Measurements from ENCODE around the gene ATP2B2. TPM values are rescaled to one million over a fixed set of nuclear protein-coding genes. Genes with fewer than 3 reads are reported as not detected.

Gene ATP2B2
- total RNA-seq, 1 donor from 2014 or later, result 3.7 TPM

DNA sequence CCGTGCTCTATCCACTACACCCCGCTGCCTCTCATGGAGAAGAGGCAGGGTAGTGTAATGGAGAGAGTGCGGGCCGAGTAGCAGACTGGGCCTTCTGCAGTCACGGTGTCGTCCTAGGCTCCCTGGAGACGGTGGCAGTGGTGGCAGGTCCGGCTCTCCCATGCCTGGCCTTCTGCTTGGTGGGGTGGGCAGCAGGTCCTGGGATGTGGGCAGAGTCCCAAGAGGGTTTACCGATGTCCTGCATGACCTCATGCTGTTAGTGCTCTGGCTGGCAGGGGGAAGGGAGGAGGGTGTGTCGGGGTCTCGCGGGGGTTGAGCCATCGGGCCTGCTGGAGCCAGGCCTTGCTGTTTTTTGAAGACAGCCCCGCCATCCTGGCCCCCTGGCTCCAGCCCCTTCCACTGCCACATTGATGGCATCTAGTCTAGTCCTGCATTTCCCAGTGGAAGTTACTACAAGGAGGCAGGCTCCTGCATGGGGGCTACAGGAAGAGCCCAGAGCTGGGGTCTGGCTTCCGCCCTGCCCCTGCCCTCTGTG lies 110.8 kb downstream of the ATP2B2 start:
- Histone ChIP-seq H3K4me3 (ENCODE audit: low read length in 3 of 3) (no peak overlapping the region), H3K9me3 (ENCODE audit: control insufficient read depth in 3 of 3, low read length in 3 of 3) (no peaks in the 10 kb centered on the region), H3K9ac (ENCODE audit: low read depth in 1 of 3, low read length in 3 of 3) (no peak overlapping the region), H3K27ac (ENCODE audit: low read depth, low read length) (no peak overlapping the region), H3K27me3 (ENCODE audit: control insufficient read depth in 3 of 3, insufficient read depth in 3 of 3, low read length in 3 of 3) (no peaks in the 10 kb centered on the region), H3K36me3 (ENCODE audit: control insufficient read depth in 3 of 3, insufficient read depth in 3 of 3, low read length in 3 of 3) (peaks cover 9 to 22% (median 10%) of the 10 kb centered on the region in 3 donors), H3K4me1 (ENCODE audit: control insufficient read depth in 3 of 3, insufficient read depth in 3 of 3, low read length in 3 of 3) (peaks cover 19 to 20% (median 20%) of the 10 kb centered on the region in 3 donors)

DNA sequence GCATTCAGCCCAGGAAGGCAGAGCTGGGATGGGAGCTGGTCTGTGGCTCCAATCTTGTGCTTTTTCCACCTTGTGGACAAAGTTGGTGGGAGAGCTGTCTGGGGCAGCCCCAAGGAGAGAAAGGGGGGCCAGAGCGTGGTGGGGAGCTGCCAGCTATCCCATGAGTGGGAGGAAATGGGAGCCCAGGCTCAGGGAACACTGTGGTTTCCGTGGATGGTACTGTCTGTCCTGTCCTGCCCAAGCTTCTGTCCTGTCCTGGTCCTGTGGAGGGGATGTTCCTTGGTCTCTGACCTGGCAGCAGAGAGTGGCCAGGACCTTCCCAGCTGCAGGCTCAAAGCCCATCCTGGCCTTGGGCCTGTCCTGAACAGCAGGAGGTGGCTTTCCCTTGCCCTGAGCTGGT lies 111.9 kb downstream of the ATP2B2 start:
- Histone ChIP-seq H3K36me3 (ENCODE audit: control insufficient read depth in 3 of 3, insufficient read depth in 3 of 3, low read length in 3 of 3) (peaks cover 9 to 22% (median 17%) of the 10 kb centered on the region in 3 donors), H3K4me3 (ENCODE audit: low read length in 3 of 3) (no peak overlapping the region), H3K9ac (ENCODE audit: low read depth in 1 of 3, low read length in 3 of 3) (peak overlapping the region in 1 of 3 donors; percentile 20), H3K27ac (ENCODE audit: low read depth, low read length) (no peak overlapping the region), H3K4me1 (ENCODE audit: control insufficient read depth in 3 of 3, insufficient read depth in 3 of 3, low read length in 3 of 3) (peaks cover 13 to 15% (median 14%) of the 10 kb centered on the region in 3 donors), H3K27me3 (ENCODE audit: control insufficient read depth in 3 of 3, insufficient read depth in 3 of 3, low read length in 3 of 3) (no peaks in the 10 kb centered on the region), H3K9me3 (ENCODE audit: control insufficient read depth in 3 of 3, low read length in 3 of 3) (peaks cover 0 to under 1% (median under 1%) of the 10 kb centered on the region in 3 donors)

DNA sequence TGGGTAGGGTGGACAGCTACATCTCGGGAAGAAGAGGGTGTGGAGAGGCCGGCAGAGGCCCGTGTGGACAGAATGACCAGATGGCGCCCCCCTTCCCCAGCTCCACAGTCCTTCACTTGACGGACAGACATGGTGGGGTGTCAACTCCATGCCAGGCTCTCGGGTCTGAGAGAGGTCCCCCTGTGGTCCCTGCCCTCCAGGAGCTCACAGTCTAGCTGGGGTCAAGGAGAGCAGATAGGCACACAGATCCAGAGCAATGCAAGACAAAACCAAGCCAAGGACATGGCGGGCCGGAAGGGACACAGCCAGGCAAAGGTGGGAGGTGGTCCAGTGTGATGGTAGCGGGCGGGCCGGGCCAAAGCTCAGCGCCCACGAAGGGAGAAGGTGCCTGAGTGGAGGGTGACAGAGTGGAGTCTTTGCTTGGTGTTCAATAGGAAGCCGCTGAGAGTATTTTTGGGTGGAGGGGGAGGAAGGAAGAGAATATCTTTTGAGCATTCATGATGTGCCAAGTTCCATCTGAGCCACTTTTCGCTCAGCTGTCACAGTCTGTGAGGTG lies 112.4 kb downstream of the ATP2B2 start:
- Histone ChIP-seq H3K36me3 (ENCODE audit: control insufficient read depth in 3 of 3, insufficient read depth in 3 of 3, low read length in 3 of 3) (peaks cover 13 to 26% (median 22%) of the 10 kb centered on the region in 3 donors), H3K9ac (ENCODE audit: low read depth in 1 of 3, low read length in 3 of 3) (no peak overlapping the region), H3K4me3 (ENCODE audit: low read length in 3 of 3) (no peak overlapping the region), H3K4me1 (ENCODE audit: control insufficient read depth in 3 of 3, insufficient read depth in 3 of 3, low read length in 3 of 3) (peaks cover 7 to 10% (median 8%) of the 10 kb centered on the region in 3 donors), H3K27me3 (ENCODE audit: control insufficient read depth in 3 of 3, insufficient read depth in 3 of 3, low read length in 3 of 3) (no peaks in the 10 kb centered on the region), H3K27ac (ENCODE audit: low read depth, low read length) (no peak overlapping the region), H3K9me3 (ENCODE audit: control insufficient read depth in 3 of 3, low read length in 3 of 3) (peaks cover 3 to 5% (median 4%) of the 10 kb centered on the region in 3 donors)

- Histone ChIP-seq H3K27ac (ENCODE audit: low read depth, low read length) (no peak overlapping the region), H3K9me3 (ENCODE audit: control insufficient read depth in 3 of 3, low read length in 3 of 3) (peaks cover 4 to 8% (median 5%) of the 10 kb centered on the region in 3 donors), H3K4me3 (ENCODE audit: low read length in 3 of 3) (no peak overlapping the region), H3K27me3 (ENCODE audit: control insufficient read depth in 3 of 3, insufficient read depth in 3 of 3, low read length in 3 of 3) (no peaks in the 10 kb centered on the region), H3K36me3 (ENCODE audit: control insufficient read depth in 3 of 3, insufficient read depth in 3 of 3, low read length in 3 of 3) (peaks cover 16 to 29% (median 29%) of the 10 kb centered on the region in 3 donors), H3K9ac (ENCODE audit: low read depth in 1 of 3, low read length in 3 of 3) (no peak overlapping the region), H3K4me1 (ENCODE audit: control insufficient read depth in 3 of 3, insufficient read depth in 3 of 3, low read length in 3 of 3) (peaks cover under 1 to 4% (median 1%) of the 10 kb centered on the region in 3 donors)
Measured at GRCh38 chr3:10392244-10392643, 113.1 kb downstream of the ATP2B2 start.

GRCh38 chr3:10391391-10391790 lies 114.0 kb downstream of the ATP2B2 start:
- Histone ChIP-seq H3K9ac (ENCODE audit: low read depth in 1 of 3, low read length in 3 of 3) (no peak overlapping the region), H3K4me3 (ENCODE audit: low read length in 3 of 3) (no peak overlapping the region), H3K27me3 (ENCODE audit: control insufficient read depth in 3 of 3, insufficient read depth in 3 of 3, low read length in 3 of 3) (no peaks in the 10 kb centered on the region), H3K4me1 (ENCODE audit: control insufficient read depth in 3 of 3, insufficient read depth in 3 of 3, low read length in 3 of 3) (no peaks in the 10 kb centered on the region), H3K9me3 (ENCODE audit: control insufficient read depth in 3 of 3, low read length in 3 of 3) (peaks cover 4 to 8% (median 5%) of the 10 kb centered on the region in 3 donors), H3K27ac (ENCODE audit: low read depth, low read length) (no peak overlapping the region), H3K36me3 (ENCODE audit: control insufficient read depth in 3 of 3, insufficient read depth in 3 of 3, low read length in 3 of 3) (peaks cover 12 to 34% (median 31%) of the 10 kb centered on the region in 3 donors)

- H3K27ac ChIP-seq (ENCODE audit: low read depth, low read length), result no peak overlapping the region
- peaks cover 14 to 31% (median 26%) of the 10 kb centered on the region in 3 donors for H3K36me3 ChIP-seq (ENCODE audit: control insufficient read depth in 3 of 3, insufficient read depth in 3 of 3, low read length in 3 of 3)
- H3K4me1 ChIP-seq (ENCODE audit: control insufficient read depth in 3 of 3, insufficient read depth in 3 of 3, low read length in 3 of 3), result no peaks in the 10 kb centered on the region
- no peak overlapping the region for H3K4me3 ChIP-seq (ENCODE audit: low read length in 3 of 3)
- H3K27me3 ChIP-seq (ENCODE audit: control insufficient read depth in 3 of 3, insufficient read depth in 3 of 3, low read length in 3 of 3), result no peaks in the 10 kb centered on the region
- H3K9me3 ChIP-seq (ENCODE audit: control insufficient read depth in 3 of 3, low read length in 3 of 3), result peaks cover 4 to 8% (median 5%) of the 10 kb centered on the region in 3 donors
- H3K9ac ChIP-seq (ENCODE audit: low read depth in 1 of 3, low read length in 3 of 3), result no peak overlapping the region
Measured at GRCh38 chr3:10390641-10391373, 114.6 kb downstream of the ATP2B2 start.

DNA sequence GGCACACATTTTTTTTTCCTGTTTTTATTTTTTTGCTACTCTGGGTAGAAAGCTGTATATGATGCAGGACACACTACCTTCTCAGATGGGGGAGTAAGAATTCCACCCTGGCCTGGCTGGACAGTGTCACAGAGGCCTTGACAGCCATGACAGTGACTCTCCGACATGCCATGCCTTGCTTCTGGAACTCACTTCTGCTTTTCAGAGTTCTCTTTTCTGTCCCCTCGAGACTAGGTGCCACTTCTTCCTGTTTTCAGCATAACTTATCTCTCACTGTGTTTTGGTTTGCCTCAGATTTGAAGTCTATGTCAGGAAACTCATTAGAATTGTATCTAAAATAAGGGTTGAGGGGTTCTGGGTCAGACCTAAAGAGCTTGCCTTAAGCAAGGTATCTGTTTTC lies 115.4 kb downstream of the ATP2B2 start:
- Histone ChIP-seq H3K27ac (ENCODE audit: low read depth, low read length) (no peak overlapping the region), H3K4me3 (ENCODE audit: low read length in 3 of 3) (no peak overlapping the region), H3K9ac (ENCODE audit: low read depth in 1 of 3, low read length in 3 of 3) (no peak overlapping the region), H3K9me3 (ENCODE audit: control insufficient read depth in 3 of 3, low read length in 3 of 3) (peaks cover 4 to 8% (median 5%) of the 10 kb centered on the region in 3 donors), H3K4me1 (ENCODE audit: control insufficient read depth in 3 of 3, insufficient read depth in 3 of 3, low read length in 3 of 3) (no peaks in the 10 kb centered on the region), H3K36me3 (ENCODE audit: control insufficient read depth in 3 of 3, insufficient read depth in 3 of 3, low read length in 3 of 3) (peaks cover 14 to 29% (median 21%) of the 10 kb centered on the region in 3 donors), H3K27me3 (ENCODE audit: control insufficient read depth in 3 of 3, insufficient read depth in 3 of 3, low read length in 3 of 3) (no peaks in the 10 kb centered on the region)

DNA sequence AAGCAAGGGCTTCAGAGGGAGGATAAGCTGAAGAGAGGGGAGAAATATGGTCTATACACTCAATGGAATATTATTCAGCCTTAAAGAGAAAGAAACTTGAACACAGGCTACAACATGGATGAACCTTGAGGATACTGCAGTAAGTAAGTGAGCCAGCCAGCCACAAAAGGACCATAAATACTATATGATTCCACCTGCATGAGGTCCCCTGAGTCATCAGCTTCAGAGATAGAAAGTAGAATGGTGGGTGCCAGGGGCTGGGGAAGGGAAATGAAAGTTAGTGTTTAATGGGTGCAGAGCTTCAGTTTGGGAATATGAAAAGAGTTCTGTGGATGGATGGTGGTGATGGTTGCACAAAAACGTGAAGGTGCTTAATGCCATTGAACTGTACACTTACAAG lies 116.0 kb downstream of the ATP2B2 start:
- H3K4me3 ChIP-seq (ENCODE audit: low read length in 3 of 3), result no peak overlapping the region
- no peak overlapping the region for H3K9ac ChIP-seq (ENCODE audit: low read depth in 1 of 3, low read length in 3 of 3)
- no peaks in the 10 kb centered on the region for H3K4me1 ChIP-seq (ENCODE audit: control insufficient read depth in 3 of 3, insufficient read depth in 3 of 3, low read length in 3 of 3)
- H3K36me3 ChIP-seq (ENCODE audit: control insufficient read depth in 3 of 3, insufficient read depth in 3 of 3, low read length in 3 of 3), result peaks cover 14 to 29% (median 17%) of the 10 kb centered on the region in 3 donors
- no peak overlapping the region for H3K27ac ChIP-seq (ENCODE audit: low read depth, low read length)
- no peaks in the 10 kb centered on the region for H3K27me3 ChIP-seq (ENCODE audit: control insufficient read depth in 3 of 3, insufficient read depth in 3 of 3, low read length in 3 of 3)
- H3K9me3 ChIP-seq (ENCODE audit: control insufficient read depth in 3 of 3, low read length in 3 of 3), result peaks cover 4 to 8% (median 5%) of the 10 kb centered on the region in 3 donors

DNA sequence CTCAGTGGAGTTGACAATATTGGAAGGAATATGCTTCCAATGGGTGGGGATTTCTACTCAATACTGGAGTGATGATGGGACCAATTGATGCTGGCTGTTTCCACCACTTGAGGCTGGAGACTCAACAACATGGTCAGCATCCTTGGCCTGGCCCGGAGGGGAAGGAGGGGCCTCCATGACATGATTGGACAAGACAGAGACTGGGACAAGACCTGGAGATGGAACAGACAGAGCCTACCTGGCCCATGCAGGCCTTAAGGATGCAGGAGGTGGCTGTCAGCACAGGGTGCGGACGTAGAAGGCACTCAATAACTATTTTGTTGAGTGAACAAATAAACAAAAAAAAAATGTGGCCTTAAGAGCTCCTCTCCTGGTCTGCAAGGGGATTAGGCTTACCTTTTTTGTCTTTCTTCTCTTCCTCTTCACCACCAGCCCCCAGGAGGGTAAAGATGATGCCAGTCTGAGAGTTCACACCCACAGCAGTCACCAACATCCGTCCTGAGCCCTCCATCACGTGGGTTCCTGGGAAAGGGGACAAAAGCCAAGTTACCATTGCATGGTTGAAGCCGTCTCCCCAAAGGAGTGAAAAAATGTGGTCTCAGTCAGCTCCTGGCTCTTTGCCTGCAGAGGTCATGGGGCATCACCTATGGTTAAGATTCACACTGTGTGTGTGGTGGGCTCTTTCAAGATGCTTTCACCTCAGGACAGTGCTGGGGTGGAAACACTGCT lies 117.3 kb downstream of the ATP2B2 start:
- H3K36me3 ChIP-seq (ENCODE audit: control insufficient read depth in 3 of 3, insufficient read depth in 3 of 3, low read length in 3 of 3), result peaks cover 14 to 29% (median 17%) of the 10 kb centered on the region in 3 donors
- no peak overlapping the region for H3K9ac ChIP-seq (ENCODE audit: low read depth in 1 of 3, low read length in 3 of 3)
- peaks cover 4 to 8% (median 5%) of the 10 kb centered on the region in 3 donors for H3K9me3 ChIP-seq (ENCODE audit: control insufficient read depth in 3 of 3, low read length in 3 of 3)
- no peaks in the 10 kb centered on the region for H3K27me3 ChIP-seq (ENCODE audit: control insufficient read depth in 3 of 3, insufficient read depth in 3 of 3, low read length in 3 of 3)
- H3K4me3 ChIP-seq (ENCODE audit: low read length in 3 of 3), result no peak overlapping the region
- no peaks in the 10 kb centered on the region for H3K4me1 ChIP-seq (ENCODE audit: control insufficient read depth in 3 of 3, insufficient read depth in 3 of 3, low read length in 3 of 3)
- no peak overlapping the region for H3K27ac ChIP-seq (ENCODE audit: low read depth, low read length)
